HCT116 (cell line): ENCODE results near the gene ZNF138. TPM values are rescaled to one million over a fixed set of nuclear protein-coding genes. Genes with fewer than 3 reads are reported as not detected.

ENCODE experiments used
- ATAC-seq: fragments of 200-7000 bp; cut with Tn5 transposase; 2 replicates; pipeline ENCODE4 v1.9.1; 2020; ENCODE audit warnings: mild to moderate bottlenecking, moderate library complexity
- BruUV-seq: library from RNA; stranded (reverse); fragments of 400-500 nt; replicated peaks from 2 replicates; lab custom pipeline; 2021; lab: Mats Ljungman, UMichigan
- CTCF ChIA-PET: fragments of 300-600 bp; sonication (Branson Sonifier 250); formaldehyde crosslinking; loops from one replicate; lab custom pipeline; 2021; ENCODE audit warnings: antibody characterized with exemption; lab: Charles Lee
- POLR2A ChIA-PET: fragments of 300-600, 350-600 bp; sonication (Branson Sonifier 250); formaldehyde crosslinking; loops from one replicate; lab custom pipeline; 2021; ENCODE audit warnings: antibody characterized with exemption; lab: Charles Lee
- RAD21 ChIA-PET, 2 experiments: fragments of 300-600 bp; sonication (Branson Sonifier 250); formaldehyde crosslinking; loops; one replicate each; lab custom pipeline; 2023; ENCODE audit warnings: low total read pairs in 2 of 2; ENCODE audit not compliant: uncharacterized antibody in 2 of 2, unreplicated experiment in 2 of 2, low non-redundant PET in 1 of 2; lab: Charles Lee
- DNase-seq: peaks from one replicate; pipeline ENCODE4 v3.0.0-alpha.2; 2010; ENCODE audit warnings: low read depth, low spot score
- H2AFZ ChIP-seq: fragments of 200-600 bp; shearing (Covaris generic), sonication (generic); 2 replicates; pipeline ENCODE4 v1.6.1; 2017; ENCODE audit warnings: low read depth, mixed run types, mixed read lengths, antibody characterized with exemption, low read length; ENCODE audit not compliant: poor library complexity, severe bottlenecking
- H3K27ac ChIP-seq: 2 replicates; pipeline ENCODE4 v1.5.1; 2012; ENCODE audit warnings: low read depth, low read length
- H3K27me3 ChIP-seq: fragments of 200-600 bp; sonication (generic); 2 replicates; pipeline ENCODE4 v1.6.1; 2016; ENCODE audit warnings: mixed run types, low read length, mixed read lengths; ENCODE audit not compliant: insufficient read depth
- H3K36me3 ChIP-seq, 2 experiments: fragments of 200-500 bp in 1 of 2; fragments of 200-600 bp in 1 of 2; sonication (Bioruptor generic) in 1 of 2; sonication (generic) in 1 of 2; 2 replicates each; pipeline versions ENCODE4 v1.5.1 to v1.6.1; 2014 to 2016; ENCODE audit warnings: low read length in 2 of 2, inconsistent platforms in 1 of 2, mixed read lengths in 1 of 2, mixed run types in 1 of 2; ENCODE audit not compliant: insufficient read depth in 2 of 2, control insufficient read depth in 1 of 2
- H3K4me1 ChIP-seq, 2 experiments: fragments of 200-600 bp in 1 of 2; sonication (generic) in 1 of 2; 2 replicates each; pipeline versions ENCODE4 v1.5.1 to v1.6.1; 2012 to 2017; ENCODE audit warnings: low read length in 2 of 2, inconsistent platforms in 1 of 2, mild to moderate bottlenecking in 1 of 2, mixed read lengths in 1 of 2, mixed run types in 1 of 2, moderate library complexity in 1 of 2; ENCODE audit not compliant: insufficient read depth in 2 of 2, control insufficient read depth in 1 of 2
- H3K4me2 ChIP-seq: fragments of 200-600 bp; sonication (generic); 2 replicates; pipeline ENCODE4 v1.6.1; 2017; ENCODE audit warnings: mixed run types, low read length, mixed read lengths
- H3K4me3 ChIP-seq, 2 experiments: fragments of 200-600 bp in 1 of 2; sonication (generic) in 1 of 2; replicated peaks in 1 of 2; 2 replicates each; pipeline ENCODE4 v1.5.1; 2011 to 2016; ENCODE audit warnings: low read length in 2 of 2, control low read depth in 1 of 2, low read depth in 1 of 2, mild to moderate bottlenecking in 1 of 2, mixed read lengths in 1 of 2, mixed run types in 1 of 2
- H3K79me2 ChIP-seq: fragments of 200-600 bp; sonication (generic); 2 replicates; pipeline ENCODE4 v1.6.1; 2017; ENCODE audit warnings: mild to moderate bottlenecking, mixed run types, low read length, moderate library complexity, mixed read lengths; ENCODE audit not compliant: insufficient read depth
- H3K9ac ChIP-seq: fragments of 200-600 bp; sonication (generic); 2 replicates; pipeline ENCODE4 v1.6.1; 2016; ENCODE audit warnings: low read length, mixed read lengths
- H3K9me2 ChIP-seq: fragments of 200-600 bp; sonication (generic), shearing (Covaris generic); 2 replicates; pipeline ENCODE4 v1.6.1; 2017; ENCODE audit warnings: mixed run types, mild to moderate bottlenecking, moderate library complexity; ENCODE audit not compliant: insufficient read depth
- H3K9me3 ChIP-seq, 2 experiments: fragments of 200-500 bp in 1 of 2; fragments of 200-600 bp in 1 of 2; sonication (Bioruptor generic) in 1 of 2; sonication (generic) in 1 of 2; 2 replicates each; pipeline ENCODE4 v1.6.1; 2014 to 2017; ENCODE audit warnings: low read length in 2 of 2, mixed read lengths in 2 of 2, inconsistent platforms in 1 of 2, low read depth in 1 of 2, mild to moderate bottlenecking in 1 of 2, mixed run types in 1 of 2, moderate library complexity in 1 of 2; ENCODE audit not compliant: control insufficient read depth in 1 of 2, insufficient read depth in 1 of 2
- H4K20me1 ChIP-seq: fragments of 200-600 bp; sonication (generic), shearing (Covaris generic); 2 replicates; pipeline ENCODE4 v1.6.1; 2017; ENCODE audit warnings: mixed run types, mild to moderate bottlenecking, moderate library complexity; ENCODE audit not compliant: insufficient read depth
- CBX3 ChIP-seq: IDR thresholded peaks from 2 replicates; pipeline ENCODE4 v1.6.1; 2012; ENCODE audit warnings: low read depth
- ELF1 ChIP-seq: IDR thresholded peaks from 2 replicates; pipeline ENCODE4 v1.6.1; 2012; ENCODE audit warnings: low read depth, borderline replicate concordance
- EZH2 ChIP-seq: fragments of 200-600 bp; sonication (generic); IDR thresholded peaks from 2 replicates; pipeline ENCODE4 v1.6.1; 2017; ENCODE audit warnings: antibody characterized with exemption, mixed run types
- FOSL1 ChIP-seq: IDR thresholded peaks from 2 replicates; pipeline ENCODE4 v1.6.1; 2012; ENCODE audit warnings: low read depth
- JUND ChIP-seq: IDR thresholded peaks from 2 replicates; pipeline ENCODE4 v1.6.1; 2012
- POLR2A ChIP-seq: IDR thresholded peaks from 2 replicates; pipeline ENCODE4 v1.7.0; 2011; ENCODE audit warnings: borderline replicate concordance; ENCODE audit not compliant: insufficient read depth, insufficient read length; ENCODE audit errors: extremely low read depth
- POLR2AphosphoS5 ChIP-seq: IDR thresholded peaks from 2 replicates; pipeline ENCODE4 v1.6.1; 2011; ENCODE audit warnings: mild to moderate bottlenecking, low read depth, low read length, moderate library complexity
- RAD21 ChIP-seq: IDR thresholded peaks from 2 replicates; pipeline ENCODE4 v1.6.1; 2012; ENCODE audit warnings: low read depth, mild to moderate bottlenecking
- SIN3A ChIP-seq: IDR thresholded peaks from 2 replicates; pipeline ENCODE4 v1.6.1; 2012; ENCODE audit warnings: low read depth
- TCF7L2 ChIP-seq: IDR thresholded peaks from 2 replicates; pipeline ENCODE4 v1.7.0; 2011; ENCODE audit warnings: borderline replicate concordance, inconsistent platforms; ENCODE audit not compliant: insufficient read depth, insufficient read length; ENCODE audit errors: extremely low read depth
- YY1 ChIP-seq: IDR thresholded peaks from 2 replicates; pipeline ENCODE4 v1.6.1; 2011; ENCODE audit warnings: low read length, low read depth, moderate library complexity, mild to moderate bottlenecking; ENCODE audit not compliant: insufficient replicate concordance; ENCODE audit errors: extremely low read depth
- ZNF274 ChIP-seq: fragments of 200-500 bp; sonication (Bioruptor generic); IDR thresholded peaks from 2 replicates; pipeline ENCODE4 v1.6.1; 2014; ENCODE audit warnings: mild to moderate bottlenecking, low read depth, low read length, inconsistent platforms
- intact Hi-C: fragments of 100-400 bp; cut with micrococcal nuclease; formaldehyde crosslinking; loops from 2 replicates; pipeline ENCODE4 v1.10.0; 2022
- total RNA-seq: library from RNA; stranded (reverse); gene quantifications from one replicate; pipeline ENCODE4 v1.2.1, GENCODE V29; 2021; ENCODE audit not compliant: unreplicated experiment
- TF ChIP-seq, protein P1 (sequence below), 3 experiments: fragments of 200-600 bp in 1 of 3; sonication (generic) in 1 of 3; IDR thresholded peaks in 2 of 3; conservative IDR thresholded peaks in 1 of 3; 2 replicates each; pipeline ENCODE4 v1.5.1; 2012 to 2017; ENCODE audit warnings: low read depth in 2 of 3, low read length in 2 of 3, antibody characterized with exemption in 1 of 3, borderline replicate concordance in 1 of 3, control low read depth in 1 of 3, mild to moderate bottlenecking in 1 of 3, mixed read lengths in 1 of 3, mixed run types in 1 of 3, moderate library complexity in 1 of 3; ENCODE audit not compliant: insufficient read depth in 1 of 3
- TF ChIP-seq, protein P2 (sequence below): IDR thresholded peaks from 2 replicates; pipeline ENCODE4 v1.6.1; 2011; ENCODE audit warnings: mild to moderate bottlenecking, low read length, moderate library complexity; ENCODE audit not compliant: insufficient replicate concordance; ENCODE audit errors: extremely low read depth
- TF ChIP-seq, protein P3 (sequence below): IDR thresholded peaks from 2 replicates; pipeline ENCODE4 v1.6.1; 2012
- TF ChIP-seq, protein P4 (sequence below): IDR thresholded peaks from 2 replicates; pipeline ENCODE4 v1.6.1; 2012

The ZNF138 gene
- total RNA-seq, 1 experiment from 2014 or later = 10.1 TPM

DNA sequence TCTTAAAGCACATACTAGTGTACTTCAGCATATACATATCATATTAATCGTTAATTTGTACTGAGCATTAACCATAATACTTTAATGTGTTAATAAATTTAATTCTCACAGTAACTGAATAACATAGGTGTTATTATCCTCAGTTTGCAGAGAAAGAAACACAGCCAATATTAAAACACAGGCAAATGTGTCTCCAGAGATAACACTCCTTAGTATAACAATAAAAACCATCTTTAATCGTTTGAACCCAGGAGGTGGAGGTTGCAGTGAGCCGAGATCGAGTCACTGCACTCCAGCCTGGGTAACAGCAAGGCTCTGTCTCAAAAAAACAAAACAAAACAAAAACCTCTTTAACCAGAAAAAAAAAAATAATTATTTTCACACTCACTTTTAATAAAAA is 59.5 kb downstream of the ZNF138 start:
- H2AFZ ChIP-seq = no peak overlapping the region
- no peak for TF ChIP-seq FOSL1
- TF ChIP-seq POLR2A = no peak
- TF ChIP-seq, protein P1, sequence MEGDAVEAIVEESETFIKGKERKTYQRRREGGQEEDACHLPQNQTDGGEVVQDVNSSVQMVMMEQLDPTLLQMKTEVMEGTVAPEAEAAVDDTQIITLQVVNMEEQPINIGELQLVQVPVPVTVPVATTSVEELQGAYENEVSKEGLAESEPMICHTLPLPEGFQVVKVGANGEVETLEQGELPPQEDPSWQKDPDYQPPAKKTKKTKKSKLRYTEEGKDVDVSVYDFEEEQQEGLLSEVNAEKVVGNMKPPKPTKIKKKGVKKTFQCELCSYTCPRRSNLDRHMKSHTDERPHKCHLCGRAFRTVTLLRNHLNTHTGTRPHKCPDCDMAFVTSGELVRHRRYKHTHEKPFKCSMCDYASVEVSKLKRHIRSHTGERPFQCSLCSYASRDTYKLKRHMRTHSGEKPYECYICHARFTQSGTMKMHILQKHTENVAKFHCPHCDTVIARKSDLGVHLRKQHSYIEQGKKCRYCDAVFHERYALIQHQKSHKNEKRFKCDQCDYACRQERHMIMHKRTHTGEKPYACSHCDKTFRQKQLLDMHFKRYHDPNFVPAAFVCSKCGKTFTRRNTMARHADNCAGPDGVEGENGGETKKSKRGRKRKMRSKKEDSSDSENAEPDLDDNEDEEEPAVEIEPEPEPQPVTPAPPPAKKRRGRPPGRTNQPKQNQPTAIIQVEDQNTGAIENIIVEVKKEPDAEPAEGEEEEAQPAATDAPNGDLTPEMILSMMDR (IDR thresholded peaks at IDR 0.05 in 2 of 3, conservative IDR thresholded peaks at IDR 0.05 in 1 of 3; ENCODE audit: borderline replicate concordance in 1 of 3, insufficient read depth in 1 of 3, low read depth in 2 of 3, low read length in 2 of 3) = no peak
- no peak for TF ChIP-seq YY1
- TF ChIP-seq, protein P2, sequence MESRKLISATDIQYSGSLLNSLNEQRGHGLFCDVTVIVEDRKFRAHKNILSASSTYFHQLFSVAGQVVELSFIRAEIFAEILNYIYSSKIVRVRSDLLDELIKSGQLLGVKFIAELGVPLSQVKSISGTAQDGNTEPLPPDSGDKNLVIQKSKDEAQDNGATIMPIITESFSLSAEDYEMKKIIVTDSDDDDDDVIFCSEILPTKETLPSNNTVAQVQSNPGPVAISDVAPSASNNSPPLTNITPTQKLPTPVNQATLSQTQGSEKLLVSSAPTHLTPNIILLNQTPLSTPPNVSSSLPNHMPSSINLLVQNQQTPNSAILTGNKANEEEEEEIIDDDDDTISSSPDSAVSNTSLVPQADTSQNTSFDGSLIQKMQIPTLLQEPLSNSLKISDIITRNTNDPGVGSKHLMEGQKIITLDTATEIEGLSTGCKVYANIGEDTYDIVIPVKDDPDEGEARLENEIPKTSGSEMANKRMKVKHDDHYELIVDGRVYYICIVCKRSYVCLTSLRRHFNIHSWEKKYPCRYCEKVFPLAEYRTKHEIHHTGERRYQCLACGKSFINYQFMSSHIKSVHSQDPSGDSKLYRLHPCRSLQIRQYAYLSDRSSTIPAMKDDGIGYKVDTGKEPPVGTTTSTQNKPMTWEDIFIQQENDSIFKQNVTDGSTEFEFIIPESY = no peak
- TF ChIP-seq ELF1 = no peak
- TF ChIP-seq CBX3 = no peak
- TF ChIP-seq ZNF274 = no peak
- no peak for TF ChIP-seq EZH2
- TF ChIP-seq POLR2AphosphoS5 = no peak
- TF ChIP-seq, protein P3, sequence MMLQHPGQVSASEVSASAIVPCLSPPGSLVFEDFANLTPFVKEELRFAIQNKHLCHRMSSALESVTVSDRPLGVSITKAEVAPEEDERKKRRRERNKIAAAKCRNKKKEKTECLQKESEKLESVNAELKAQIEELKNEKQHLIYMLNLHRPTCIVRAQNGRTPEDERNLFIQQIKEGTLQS = no peak
- TF ChIP-seq JUND = no peak
- TF ChIP-seq RAD21 = no peak
- TF ChIP-seq, protein P4, sequence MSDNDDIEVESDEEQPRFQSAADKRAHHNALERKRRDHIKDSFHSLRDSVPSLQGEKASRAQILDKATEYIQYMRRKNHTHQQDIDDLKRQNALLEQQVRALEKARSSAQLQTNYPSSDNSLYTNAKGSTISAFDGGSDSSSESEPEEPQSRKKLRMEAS = no peak
- no peak for TF ChIP-seq SIN3A
- TF ChIP-seq TCF7L2 = no peak
- H3K27ac ChIP-seq = no peak overlapping the region
- no peaks in the 10 kb centered on the region; a peak in 1 of 4 replicates for H3K4me1 ChIP-seq
- H3K9ac ChIP-seq = no peak overlapping the region
- no peaks in the 10 kb centered on the region for H3K9me2 ChIP-seq
- intact Hi-C loops = no loop called here
- RAD21 ChIA-PET = no interaction called here
- H3K9me3 ChIP-seq = no peaks in the 10 kb centered on the region
- no peak for ATAC-seq
- DNase-seq = no peak
- BruUV-seq = no TSS peak
- no peaks in the 10 kb centered on the region for H3K27me3 ChIP-seq
- CTCF ChIA-PET = no interaction called here
- H3K4me3 ChIP-seq = no peak overlapping the region
- H3K36me3 ChIP-seq = no peaks in the 10 kb centered on the region
- H4K20me1 ChIP-seq = no peaks in the 10 kb centered on the region
- POLR2A ChIA-PET = no interaction called here
- no peak overlapping the region for H3K4me2 ChIP-seq
- no peaks in the 10 kb centered on the region for H3K79me2 ChIP-seq
